Endothelial cell (in vitro differentiated cells): Measurements from ENCODE around the gene CIPC. TPM values are rescaled to one million over a fixed set of nuclear protein-coding genes. Genes with fewer than 3 reads are reported as not detected.

Source experiments
- DNase-seq: peaks from one replicate; pipeline ENCODE4 v3.0.0; 2021; ENCODE audit warnings: low spot score
- H3K27ac Mint-ChIP-seq: one replicate; pipeline ENCODE4 v1.8.0; 2021; ENCODE audit warnings: mixed read lengths, inconsistent platforms; ENCODE audit not compliant: unreplicated experiment
- H3K27me3 Mint-ChIP-seq: one replicate; pipeline ENCODE4 v1.8.0; 2021; ENCODE audit warnings: mild to moderate bottlenecking, moderate library complexity, mixed read lengths, inconsistent platforms; ENCODE audit not compliant: unreplicated experiment
- H3K36me3 Mint-ChIP-seq: one replicate; pipeline ENCODE4 v1.8.0; 2021; ENCODE audit warnings: mild to moderate bottlenecking, low read depth, mixed read lengths, inconsistent platforms; ENCODE audit not compliant: unreplicated experiment
- H3K4me1 Mint-ChIP-seq: one replicate; pipeline ENCODE4 v1.8.0; 2021; ENCODE audit warnings: mild to moderate bottlenecking, mixed read lengths, inconsistent platforms; ENCODE audit not compliant: unreplicated experiment
- H3K4me3 Mint-ChIP-seq: one replicate; pipeline ENCODE4 v1.8.0; 2021; ENCODE audit warnings: mild to moderate bottlenecking, mixed read lengths, inconsistent platforms; ENCODE audit not compliant: unreplicated experiment
- H3K9me3 Mint-ChIP-seq: one replicate; pipeline ENCODE4 v1.8.0; 2021; ENCODE audit warnings: mixed read lengths, inconsistent platforms; ENCODE audit not compliant: unreplicated experiment
- CTCF ChIP-seq: fragments of 200-600 bp; sonication (generic); IDR thresholded peaks from one replicate; pipeline ENCODE4 v1.5.0; 2021; ENCODE audit warnings: antibody characterized with exemption; ENCODE audit not compliant: unreplicated experiment
- total RNA-seq: library from RNA; stranded (reverse); fragmentation: NEBNext Ultra II Directional; extraction: Animal tissue kit (Norgen Biotek cat#: 25700); gene quantifications from one replicate; pipeline ENCODE4 v1.2.1, GENCODE V29; 2021; ENCODE audit not compliant: unreplicated experiment

CIPC gene
- total RNA-seq, 1 donor from 2014 or later = 42.4 TPM

GRCh38 chr14:77141214-77142004, 43.4 kb downstream of the CIPC start, which contains the start of gene ZDHHC22:
Gene ZDHHC22, minus strand, starts transcription at chr14:77141791. Its CDS starts 2,053 bp downstream, at chr14:77139738.
- Mint-ChIP-seq H3K36me3 (no peaks in the 10 kb centered on the region), H3K4me1 (peaks cover 23% of the 10 kb centered on the region)
- DNase-seq = peak; percentile 87

GRCh38 chr14:77142005-77142800, 44.1 kb downstream of the CIPC start:
- H3K36me3 Mint-ChIP-seq = no peaks in the 10 kb centered on the region
- no peak for TF ChIP-seq CTCF
- H3K9me3 Mint-ChIP-seq = no peaks in the 10 kb centered on the region
- peaks cover 13% of the 10 kb centered on the region for H3K27me3 Mint-ChIP-seq
- DNase-seq = no peak
- peaks cover 23% of the 10 kb centered on the region for H3K4me1 Mint-ChIP-seq
- H3K27ac Mint-ChIP-seq = no peak overlapping the region
- peak overlapping the region; percentile 92 for H3K4me3 Mint-ChIP-seq

More at GRCh38 chr14:77141214-77142004, 43.4 kb downstream of the CIPC start, which contains the start of gene ZDHHC22:
- no peak within 1 kb of the TSS for H3K27ac Mint-ChIP-seq
- H3K4me3 Mint-ChIP-seq = peak within 1 kb of the TSS; percentile 92
- TF ChIP-seq CTCF = peak; percentile 87
- peaks cover 13% of the 10 kb centered on the region for H3K27me3 Mint-ChIP-seq
- H3K9me3 Mint-ChIP-seq = no peaks in the 10 kb centered on the region

- no peak overlapping the region for H3K4me3 Mint-ChIP-seq
- no peak for TF ChIP-seq CTCF
- H3K4me1 Mint-ChIP-seq = peaks cover 23% of the 10 kb centered on the region
- no peak for DNase-seq
- peaks cover 13% of the 10 kb centered on the region for H3K27me3 Mint-ChIP-seq
- H3K36me3 Mint-ChIP-seq = no peaks in the 10 kb centered on the region
- H3K9me3 Mint-ChIP-seq = no peaks in the 10 kb centered on the region
- H3K27ac Mint-ChIP-seq = no peak overlapping the region
Measured at GRCh38 chr14:77143071-77143470, 45.0 kb downstream of the CIPC start.

GRCh38 chr14:77144412-77145115, 46.5 kb downstream of the CIPC start:
- DNase-seq = no peak
- TF ChIP-seq CTCF = no peak
- no peak overlapping the region for H3K27ac Mint-ChIP-seq
- no peak overlapping the region for H3K4me3 Mint-ChIP-seq
- peaks cover 18% of the 10 kb centered on the region for H3K4me1 Mint-ChIP-seq
- no peaks in the 10 kb centered on the region for H3K9me3 Mint-ChIP-seq
- no peaks in the 10 kb centered on the region for H3K36me3 Mint-ChIP-seq
- H3K27me3 Mint-ChIP-seq = peaks cover 9% of the 10 kb centered on the region
